Left lung (tissue), 10 donors: ENCODE measurements around the gene COL25A1. TPM values are rescaled to one million over a fixed set of nuclear protein-coding genes. Genes with fewer than 3 reads are reported as not detected.

ENCODE experiments used
- ATAC-seq: fragments of 200-7000 bp; cut with Tn5 transposase; one replicate; pipeline ENCODE4 v1.9.1; 2020; ENCODE audit warnings: moderate library complexity
- DNase-seq, 4 donors: peaks; one replicate each; pipeline ENCODE4 v3.0.0-alpha.2; 2013 to 2020
- H3K27ac ChIP-seq, 2 donors: fragments of 200-600 bp; sonication (generic) in 1 of 2; one replicate each; pipeline versions ENCODE4 v1.5.0 to v1.8.0; 2020 to 2021
- H3K27me3 ChIP-seq, 2 donors: fragments of 200-600 bp; sonication (generic) in 1 of 2; one replicate each; pipeline versions ENCODE4 v1.5.0 to v1.8.0; 2020 to 2021
- H3K36me3 ChIP-seq, 2 donors: fragments of 200-600 bp; sonication (generic) in 1 of 2; one replicate each; pipeline versions ENCODE4 v1.5.0 to v1.8.0; 2020 to 2021
- H3K4me1 ChIP-seq, 2 donors: fragments of 200-600 bp; one replicate each; pipeline ENCODE4 v1.8.0; 2021
- H3K4me3 ChIP-seq, 2 donors: fragments of 200-600 bp; sonication (generic) in 1 of 2; one replicate each; pipeline versions ENCODE4 v1.5.0 to v1.8.0; 2020 to 2021; ENCODE audit warnings: mild to moderate bottlenecking in 1 of 2
- H3K9me3 ChIP-seq, 2 donors: fragments of 200-600 bp; sonication (generic) in 1 of 2; one replicate each; pipeline versions ENCODE4 v1.5.0 to v1.8.0; 2020 to 2021
- CTCF ChIP-seq, 2 donors: fragments of 200-600 bp; sonication (generic) in 1 of 2; IDR thresholded peaks; one replicate each; pipeline versions ENCODE4 v1.5.0 to v1.8.0; 2021; ENCODE audit warnings: antibody characterized with exemption in 2 of 2
- intact Hi-C, 2 donors: fragments of 100-400 bp; cut with DNase I; formaldehyde crosslinking; loops; one replicate each; pipeline versions ENCODE4 v1.11.2 to v1.14.2; 2022
- polyA plus RNA-seq, 6 donors: library from polyadenylated mRNA; unstranded; fragments of 120-200 nt; gene quantifications; one replicate each; pipeline ENCODE4 v1.2.1, GENCODE V29; 2013; ENCODE audit not compliant: insufficient read length in 6 of 6
- total RNA-seq, 2 donors: library from RNA; stranded (reverse); fragmentation: NEBNext Ultra II Directional; extraction: Animal tissue kit (Norgen Biotek cat#: 25700); gene quantifications; one replicate each; pipeline ENCODE4 v1.2.1, GENCODE V29; 2021
- donor health status: DM: no; HTN: yes; CAD: no.
- donor health status: DM: no; HTN: no; CAD: no.

COL25A1 gene
- total and polyA plus RNA-seq, 8 donors, result 0.13 to 1.8 (median 1.4) TPM

GRCh38 chr4:108950158-108950915, 352.1 kb downstream of the COL25A1 start:
- Histone ChIP-seq H3K27me3 (no peaks in the 10 kb centered on the region), H3K36me3 (no peaks in the 10 kb centered on the region), H3K4me1 (no peaks in the 10 kb centered on the region), H3K27ac (no peak overlapping the region), H3K4me3 (no peak overlapping the region), H3K9me3 (no peaks in the 10 kb centered on the region)
- TF ChIP-seq CTCF (IDR thresholded peaks at IDR 0.05), result no peak
- ATAC-seq (no peak), DNase-seq (no peak)
- intact Hi-C loops, result no loop called here

- Histone ChIP-seq H3K4me1 (no peaks in the 10 kb centered on the region), H3K27ac (no peak overlapping the region), H3K4me3 (no peak overlapping the region), H3K9me3 (no peaks in the 10 kb centered on the region), H3K36me3 (no peaks in the 10 kb centered on the region), H3K27me3 (no peaks in the 10 kb centered on the region)
- no peak for TF ChIP-seq CTCF (IDR thresholded peaks at IDR 0.05)
- no peak for DNase-seq
- no peak for ATAC-seq
- intact Hi-C loops, result no loop called here
Measured at GRCh38 chr4:108947526-108947925, 354.9 kb downstream of the COL25A1 start.

GRCh38 chr4:108946237-108946636, 356.2 kb downstream of the COL25A1 start:
- Histone ChIP-seq H3K4me1 (no peaks in the 10 kb centered on the region), H3K27me3 (no peaks in the 10 kb centered on the region), H3K27ac (no peak overlapping the region), H3K9me3 (no peaks in the 10 kb centered on the region), H3K4me3 (no peak overlapping the region), H3K36me3 (no peaks in the 10 kb centered on the region)
- intact Hi-C loops, result no loop called here
- no peak for ATAC-seq
- no peak for TF ChIP-seq CTCF (IDR thresholded peaks at IDR 0.05)
- DNase-seq, result no peak

- Histone ChIP-seq H3K4me1 (no peaks in the 10 kb centered on the region), H3K4me3 (no peak overlapping the region), H3K9me3 (no peaks in the 10 kb centered on the region), H3K27me3 (no peaks in the 10 kb centered on the region), H3K36me3 (no peaks in the 10 kb centered on the region), H3K27ac (no peak overlapping the region)
- DNase-seq, result no peak
- intact Hi-C loops, result no loop called here
- TF ChIP-seq CTCF (IDR thresholded peaks at IDR 0.05), result no peak
- ATAC-seq, result no peak
Measured at GRCh38 chr4:108943976-108944591, 358.4 kb downstream of the COL25A1 start.

GRCh38 chr4:108943371-108943770, 359.1 kb downstream of the COL25A1 start:
- no peak overlapping the region for H3K4me3 ChIP-seq
- no peaks in the 10 kb centered on the region for H3K4me1 ChIP-seq
- DNase-seq (no peak), ATAC-seq (no peak)
- TF ChIP-seq CTCF (IDR thresholded peaks at IDR 0.05), result no peak
- intact Hi-C loops, result no loop called here
- no peak overlapping the region for H3K27ac ChIP-seq
- no peaks in the 10 kb centered on the region for H3K27me3 ChIP-seq
- H3K9me3 ChIP-seq, result no peaks in the 10 kb centered on the region
- no peaks in the 10 kb centered on the region for H3K36me3 ChIP-seq
